ENCODE data around the gene ATF2. TPM values are rescaled to one million over a fixed set of nuclear protein-coding genes. Genes with fewer than 3 reads are reported as not detected.

The ATF2 gene
- total and polyA plus RNA-seq, 2 of the 8 experiments (the other 6 are each of a cell fraction or from before 2014, with no cell fraction given) = 31.2 to 46.5 TPM

GRCh38 chr2:175166216-175166824, 1.7 kb downstream of the ATF2 start:
- DNase-seq (ENCODE audit: low read depth in 1 of 2, low spot score in 2 of 2) = no peak
- Histone ChIP-seq H4K8ac (ENCODE audit: extremely low read depth, insufficient read depth, low read length) (no peak overlapping the region), H3K36me3 (ENCODE audit: control insufficient read depth in 2 of 4, insufficient read depth in 4 of 4, low read length in 3 of 4) (no peaks in the 10 kb centered on the region), H4K91ac (replicated peaks; ENCODE audit: insufficient read length, low read length) (no peak overlapping the region), H3K18ac (ENCODE audit: extremely low read depth, low read length) (no peak overlapping the region), H2AK5ac (ENCODE audit: low read depth, low read length) (no peak overlapping the region), H4K5ac (ENCODE audit: insufficient read length, low read depth, low read length) (no peak overlapping the region), H3K56ac (replicated peaks; ENCODE audit: insufficient read length, low read depth, low read length) (no peak overlapping the region), H2AFZ (ENCODE audit: low read length) (no peak overlapping the region), H2BK20ac (ENCODE audit: low read length) (no peak overlapping the region), H3K27me3 (replicated peaks in 1 of 4; ENCODE audit: control insufficient read depth in 3 of 4, extremely low read depth in 1 of 4, insufficient read depth in 3 of 4, low read length in 3 of 4) (no peaks in the 10 kb centered on the region), H3K9ac (replicated peaks in 1 of 4; ENCODE audit: extremely low read depth in 1 of 4, low read depth in 3 of 4, low read length in 3 of 4) (peak overlapping the region in 1 of 4 experiments; percentile 75; a peak in 2 of 7 replicates), H3K4me1 (replicated peaks in 1 of 4; ENCODE audit: control insufficient read depth in 3 of 4, insufficient read depth in 4 of 4, low read length in 3 of 4) (no peaks in the 10 kb centered on the region), H3K14ac (ENCODE audit: insufficient read length) (no peak overlapping the region), H3K27ac (ENCODE audit: low read depth, low read length) (no peak overlapping the region), H3K23ac (ENCODE audit: insufficient read length) (no peak overlapping the region), H3K4me3 (ENCODE audit: extremely low read depth in 1 of 4, insufficient read depth in 2 of 4, low read depth in 3 of 4, low read length in 4 of 4) (peak overlapping the region; percentile 82 to 100 (median 90); a peak in 6 of 8 replicates), H3K23me2 (ENCODE audit: low read depth, low read length) (no peaks in the 10 kb centered on the region), H4K20me1 (replicated peaks in 1 of 2; ENCODE audit: control insufficient read depth in 1 of 2, insufficient read depth in 2 of 2, low read length in 2 of 2) (peaks cover 2% of the 10 kb centered on the region in 2 experiments), H3K4ac (replicated peaks; ENCODE audit: insufficient read length, low read depth, low read length) (no peak overlapping the region), H2BK120ac (replicated peaks; ENCODE audit: low read depth, low read length) (no peak overlapping the region), H2BK15ac (ENCODE audit: low read length) (no peak overlapping the region), H3K79me2 (ENCODE audit: control insufficient read depth in 1 of 2, insufficient read depth in 2 of 2, low read length in 2 of 2) (peaks cover 14 to 68% of the 10 kb centered on the region in 2 experiments), H3K9me3 (ENCODE audit: insufficient read depth in 2 of 2, low read depth in 1 of 2, low read length in 1 of 2) (no peaks in the 10 kb centered on the region; a peak in 1 of 4 replicates), H3K79me1 (ENCODE audit: low read depth, low read length) (no peaks in the 10 kb centered on the region; the same call in 1 of the 2 replicates), H2BK12ac (ENCODE audit: low read depth, low read length) (no peak overlapping the region), H2BK5ac (ENCODE audit: low read depth, low read length) (no peak overlapping the region), H3K4me2 (ENCODE audit: insufficient read depth in 1 of 2, low read depth in 2 of 2, low read length in 2 of 2) (peak overlapping the region; percentile 63 to 83)
- POLR2A ChIA-PET (ENCODE audit: partially characterized antibody) = interaction anchor here (0.6 to 1.7 kb wide), 6 partner anchors 7 to 162 kb away, joined by 3 to 5 read pairs (median 4); partner anchors contain the start of gene CHN1
- WGBS, 2 experiments (ENCODE audit: extremely low coverage in 1 of 2, insufficient coverage in 1 of 2, insufficient read length in 1 of 2, insufficient replicate concordance in 2 of 2, low coverage in 1 of 2, low lambda C conversion rate in 2 of 2, missing lambda C conversion rate in 1 of 2) = 57% methylated on average over 9 of the region's 9 CpGs; no CpG with 5 or more reads in 1 of the 2 experiments
- FAIRE-seq = no peak
- CTCF ChIA-PET (ENCODE audit: partially characterized antibody) = interaction anchor here (0.6 to 1.6 kb wide), 10 partner anchors 9 to 1049 kb away, joined by 3 to 4 read pairs (median 3); no protein-coding TSS in a partner anchor
- TF ChIP-seq CEBPB (IDR thresholded peaks at IDR 0.05; ENCODE audit: low read depth, low read length) = peak; percentile 94
- no peak for TF ChIP-seq CHD1 (IDR thresholded peaks at IDR 0.05; ENCODE audit: low read depth, low read length)
- no peak for TF ChIP-seq SAP30 (IDR thresholded peaks at IDR 0.05; ENCODE audit: insufficient read depth, insufficient replicate concordance, low read length)
